ENCODE measurements around the gene MAP3K8. TPM values are rescaled to one million over a fixed set of nuclear protein-coding genes. Genes with fewer than 3 reads are reported as not detected.

MAP3K8 gene
- total and polyA plus RNA-seq, 3 donors from 2014 or later = 3.1 to 10.4 (median 5.2) TPM

DNA sequence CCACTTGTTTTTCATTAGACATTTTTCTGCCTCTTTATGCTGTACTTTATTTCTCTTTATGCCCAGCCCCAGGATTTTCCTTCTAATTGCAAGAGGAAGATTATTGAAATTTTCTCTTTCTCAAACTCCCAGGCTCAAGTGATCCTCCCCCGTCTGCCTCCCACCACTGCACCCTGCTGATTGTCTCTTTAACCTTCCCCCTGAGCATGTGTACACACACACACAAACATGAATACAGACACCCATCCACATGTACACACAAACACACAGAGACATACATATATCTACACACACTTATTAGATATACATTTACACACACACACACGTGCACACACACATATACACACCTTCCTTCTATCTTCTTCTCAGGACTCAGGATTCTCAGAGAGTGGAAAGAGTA lies 37.3 kb upstream of the MAP3K8 start:
- no peak overlapping the region for H3K4me3 ChIP-seq
- H3K27ac ChIP-seq = no peak overlapping the region
- no peaks in the 10 kb centered on the region for H3K9me3 ChIP-seq
- H3K27me3 ChIP-seq = no peaks in the 10 kb centered on the region
- no peaks in the 10 kb centered on the region for H3K36me3 ChIP-seq (ENCODE audit: low read depth, missing control alignments)
- WGBS, 2 donors = 51 to 56% methylated on average over 2 of the region's 2 CpGs
- TF ChIP-seq POLR2A (IDR thresholded peaks at IDR 0.05) = no peak
- TF ChIP-seq, protein P1, sequence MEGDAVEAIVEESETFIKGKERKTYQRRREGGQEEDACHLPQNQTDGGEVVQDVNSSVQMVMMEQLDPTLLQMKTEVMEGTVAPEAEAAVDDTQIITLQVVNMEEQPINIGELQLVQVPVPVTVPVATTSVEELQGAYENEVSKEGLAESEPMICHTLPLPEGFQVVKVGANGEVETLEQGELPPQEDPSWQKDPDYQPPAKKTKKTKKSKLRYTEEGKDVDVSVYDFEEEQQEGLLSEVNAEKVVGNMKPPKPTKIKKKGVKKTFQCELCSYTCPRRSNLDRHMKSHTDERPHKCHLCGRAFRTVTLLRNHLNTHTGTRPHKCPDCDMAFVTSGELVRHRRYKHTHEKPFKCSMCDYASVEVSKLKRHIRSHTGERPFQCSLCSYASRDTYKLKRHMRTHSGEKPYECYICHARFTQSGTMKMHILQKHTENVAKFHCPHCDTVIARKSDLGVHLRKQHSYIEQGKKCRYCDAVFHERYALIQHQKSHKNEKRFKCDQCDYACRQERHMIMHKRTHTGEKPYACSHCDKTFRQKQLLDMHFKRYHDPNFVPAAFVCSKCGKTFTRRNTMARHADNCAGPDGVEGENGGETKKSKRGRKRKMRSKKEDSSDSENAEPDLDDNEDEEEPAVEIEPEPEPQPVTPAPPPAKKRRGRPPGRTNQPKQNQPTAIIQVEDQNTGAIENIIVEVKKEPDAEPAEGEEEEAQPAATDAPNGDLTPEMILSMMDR (IDR thresholded peaks at IDR 0.05) = no peak
- intact Hi-C loops (cut with DNase I; ENCODE audit: low total_unique reads) = loop anchor here (10.0 kb wide), 1 partner anchor 138 kb away; no protein-coding TSS in a partner anchor
- no peaks in the 10 kb centered on the region for H3K4me1 ChIP-seq
- DNase-seq = no peak

DNA sequence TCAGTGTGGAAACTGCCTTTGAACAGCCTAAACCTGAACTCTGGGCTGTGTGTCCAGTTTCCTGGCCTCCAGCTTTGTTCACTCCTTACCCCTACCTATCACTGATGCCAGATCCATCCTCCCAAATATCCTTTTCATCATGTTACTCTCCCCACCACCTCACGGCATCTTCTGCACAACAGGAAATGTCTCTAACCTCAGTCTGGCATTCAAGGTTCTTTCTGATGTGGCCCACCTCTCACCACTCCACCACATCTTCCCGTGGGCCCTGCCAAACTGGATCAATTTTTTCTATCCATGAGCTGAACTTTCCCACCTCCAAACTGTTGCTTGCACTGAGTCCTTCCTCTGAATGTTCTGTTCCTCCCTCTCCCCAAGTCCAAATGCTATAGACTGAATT lies 35.8 kb upstream of the MAP3K8 start:
- H3K27me3 ChIP-seq = no peaks in the 10 kb centered on the region
- intact Hi-C loops (cut with DNase I; ENCODE audit: low total_unique reads) = loop anchor here (10.0 kb wide), 1 partner anchor 137 kb away; no protein-coding TSS in a partner anchor
- 84 to 89% methylated on average over 2 of the region's 2 CpGs for WGBS, 2 donors
- H3K4me3 ChIP-seq = no peak overlapping the region
- no peaks in the 10 kb centered on the region for H3K9me3 ChIP-seq
- no peak for TF ChIP-seq POLR2A (IDR thresholded peaks at IDR 0.05)
- TF ChIP-seq, protein P1 (IDR thresholded peaks at IDR 0.05) = no peak
- no peak overlapping the region for H3K27ac ChIP-seq
- no peaks in the 10 kb centered on the region for H3K4me1 ChIP-seq
- DNase-seq = no peak
- H3K36me3 ChIP-seq (ENCODE audit: low read depth, missing control alignments) = no peaks in the 10 kb centered on the region

DNA sequence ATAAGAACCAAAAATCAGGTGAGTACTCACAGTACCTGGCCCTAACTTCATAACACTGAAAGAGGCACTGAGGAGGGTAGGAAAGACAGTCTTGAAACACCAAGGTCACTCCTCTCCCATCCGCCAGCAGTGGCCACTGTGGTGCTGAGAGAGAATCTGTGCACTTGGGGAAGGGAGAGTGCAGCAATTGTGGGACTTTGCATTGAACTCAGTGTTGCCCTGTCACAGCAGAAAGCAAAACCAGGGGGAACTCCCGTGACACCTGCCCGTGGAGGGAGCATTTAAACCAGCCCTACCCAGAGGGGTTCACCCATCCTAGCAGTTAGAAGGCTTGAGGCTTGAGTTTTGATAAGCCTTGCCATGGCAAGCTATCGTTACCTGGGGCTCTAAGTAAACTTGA lies 35.2 kb upstream of the MAP3K8 start:
- H3K4me3 ChIP-seq = no peak overlapping the region
- intact Hi-C loops (cut with DNase I; ENCODE audit: low total_unique reads) = loop anchor here (10.0 kb wide), 1 partner anchor 136 kb away; no protein-coding TSS in a partner anchor
- no peak overlapping the region for H3K27ac ChIP-seq
- DNase-seq = no peak
- no peaks in the 10 kb centered on the region for H3K9me3 ChIP-seq
- no peaks in the 10 kb centered on the region for H3K27me3 ChIP-seq
- H3K4me1 ChIP-seq = no peaks in the 10 kb centered on the region
- no peaks in the 10 kb centered on the region for H3K36me3 ChIP-seq (ENCODE audit: low read depth, missing control alignments)
- 71 to 73% methylated on average over 4 of the region's 4 CpGs for WGBS, 2 donors
- TF ChIP-seq, protein P1 (IDR thresholded peaks at IDR 0.05) = no peak
- TF ChIP-seq POLR2A (IDR thresholded peaks at IDR 0.05) = no peak

DNA sequence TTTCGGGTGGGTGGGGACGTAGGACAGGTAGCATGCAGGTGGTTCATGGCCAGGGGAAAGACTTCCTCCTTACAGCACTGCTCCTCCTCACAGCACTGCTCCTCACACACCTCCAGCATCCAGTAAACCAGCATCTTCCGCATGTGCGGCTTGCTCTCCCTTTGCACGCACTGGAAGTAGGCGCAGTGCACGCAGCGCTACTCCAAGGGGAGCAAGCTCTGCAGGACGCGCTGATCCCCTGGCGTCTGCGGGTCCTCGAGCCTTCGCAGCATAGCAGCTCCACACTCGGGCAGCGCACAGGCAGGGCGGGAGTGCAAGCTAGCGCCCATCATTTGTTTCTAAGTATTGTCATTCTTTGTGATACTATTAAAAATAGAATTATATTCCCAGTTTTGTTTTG lies 30.5 kb upstream of the MAP3K8 start:
- H3K36me3 ChIP-seq (ENCODE audit: low read depth, missing control alignments) = no peaks in the 10 kb centered on the region
- intact Hi-C loops (cut with DNase I; ENCODE audit: low total_unique reads) = no loop called here
- TF ChIP-seq POLR2A (IDR thresholded peaks at IDR 0.05) = no peak
- TF ChIP-seq, protein P1 (IDR thresholded peaks at IDR 0.05) = no peak
- DNase-seq = no peak
- no peaks in the 10 kb centered on the region for H3K9me3 ChIP-seq
- H3K27ac ChIP-seq = no peak overlapping the region
- no peaks in the 10 kb centered on the region for H3K4me1 ChIP-seq
- 74 to 81% methylated on average over 7 to 18 of the region's 18 CpGs for WGBS, 2 donors
- H3K4me3 ChIP-seq = no peak overlapping the region
- H3K27me3 ChIP-seq = no peaks in the 10 kb centered on the region

DNA sequence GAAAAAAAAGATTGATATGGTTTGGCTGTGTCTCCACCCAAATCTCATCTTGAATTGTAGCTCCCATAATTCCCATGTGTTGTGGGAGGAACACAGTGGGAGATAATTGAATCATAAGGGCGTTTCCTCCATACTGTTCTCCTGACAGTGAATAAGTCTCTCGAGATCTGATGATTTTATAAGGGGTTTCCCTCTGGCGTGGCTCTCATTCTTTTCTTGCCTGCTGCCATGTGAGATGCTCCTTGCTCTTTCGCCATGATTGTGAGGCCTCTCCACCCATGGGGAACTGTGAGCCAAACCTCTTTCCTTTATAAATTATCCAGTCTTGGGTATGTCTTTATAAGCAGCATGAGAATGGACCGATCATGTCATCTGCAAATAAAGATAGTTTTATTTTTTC lies 29.4 kb upstream of the MAP3K8 start:
- intact Hi-C loops (cut with DNase I; ENCODE audit: low total_unique reads) = no loop called here
- 89 to 91% methylated on average over 5 of the region's 5 CpGs for WGBS, 2 donors
- DNase-seq = no peak

More for the DNA sequence above, 29.4 kb upstream of the MAP3K8 start:
- H3K4me1 ChIP-seq = no peaks in the 10 kb centered on the region
- H3K27me3 ChIP-seq = no peaks in the 10 kb centered on the region
- H3K4me3 ChIP-seq = no peak overlapping the region
- H3K27ac ChIP-seq = no peak overlapping the region
- no peaks in the 10 kb centered on the region for H3K36me3 ChIP-seq (ENCODE audit: low read depth, missing control alignments)
- TF ChIP-seq, protein P1 (IDR thresholded peaks at IDR 0.05) = no peak
- TF ChIP-seq POLR2A (IDR thresholded peaks at IDR 0.05) = no peak
- no peaks in the 10 kb centered on the region for H3K9me3 ChIP-seq

All from testis (tissue), 3 donors.